GM12878 (cell line): Measurements from ENCODE around the gene TSPAN11. TPM values are rescaled to one million over a fixed set of nuclear protein-coding genes. Genes with fewer than 3 reads are reported as not detected.

Experiments
- ATAC-seq: fragments of 200-7000 bp; cut with Tn5 transposase; 3 replicates; pipeline ENCODE4 v1.9.1; 2020; ENCODE audit warnings: mild to moderate bottlenecking, moderate library complexity
- BruUV-seq: library from RNA; stranded (reverse); fragments of 400-500 nt; replicated peaks from 2 replicates; lab custom pipeline; 2021; lab: Mats Ljungman, UMichigan
- CTCF ChIA-PET: fragments of 300-600 bp; sonication (Branson Sonifier 250); formaldehyde crosslinking; extraction: SDS; loops from one replicate; lab custom pipeline; 2021; ENCODE audit warnings: inconsistent platforms; lab: Yijun Ruan, JAX
- POLR2A ChIA-PET: fragments of 350-600 bp; formaldehyde crosslinking; extraction: SDS; loops from one replicate; lab custom pipeline; 2021; ENCODE audit warnings: inconsistent platforms; lab: Charles Lee
- RAD21 ChIA-PET: fragments of 300-600 bp; sonication (Branson Sonifier 250); formaldehyde crosslinking; loops from one replicate; lab custom pipeline; 2023; ENCODE audit warnings: antibody characterized with exemption; ENCODE audit not compliant: unreplicated experiment; lab: Charles Lee
- SMC1A ChIA-PET: fragments of 300-600 bp; sonication (Branson Sonifier 250); formaldehyde crosslinking; loops from one replicate; lab custom pipeline; 2023; ENCODE audit not compliant: unreplicated experiment, uncharacterized antibody; lab: Charles Lee
- DNase-seq: peaks from one replicate; pipeline ENCODE4 v3.0.0-alpha.2; 2011; ENCODE audit warnings: low read depth, low spot score
- FAIRE-seq: peaks from 3 replicates; lab custom pipeline; 2011; peaks lifted over from hg19 to GRCh38; lab: Jason Lieb, UNC
- H2AFZ ChIP-seq: 2 replicates; pipeline ENCODE4 v1.6.0; 2011; ENCODE audit warnings: low read depth, low read length, control low read depth; ENCODE audit not compliant: control insufficient read depth
- H3K27ac ChIP-seq: 2 replicates; pipeline ENCODE4 v1.5.1; 2011; ENCODE audit warnings: control low read depth; ENCODE audit not compliant: control insufficient read depth, insufficient read depth
- H3K27me3 ChIP-seq, 2 experiments: replicated peaks in 1 of 2; 2 replicates each; pipeline versions ENCODE4 v1.6.0 to v1.6.1; 2011; ENCODE audit warnings: low read length in 1 of 2; ENCODE audit not compliant: control insufficient read depth in 2 of 2, insufficient read depth in 2 of 2
- H3K36me3 ChIP-seq, 2 experiments: 2 replicates each; pipeline ENCODE4 v1.5.1; 2011; ENCODE audit warnings: low read length in 1 of 2; ENCODE audit not compliant: control insufficient read depth in 2 of 2, insufficient read depth in 2 of 2
- H3K4me1 ChIP-seq: 2 replicates; pipeline ENCODE4 v1.6.1; 2011; ENCODE audit warnings: mild to moderate bottlenecking, low read length, moderate library complexity, mixed read lengths; ENCODE audit not compliant: control insufficient read depth, insufficient read depth
- H3K4me2 ChIP-seq: 2 replicates; pipeline ENCODE4 v1.6.0; 2011; ENCODE audit warnings: control low read depth; ENCODE audit not compliant: control insufficient read depth, insufficient read depth
- H3K4me3 ChIP-seq: fragments of 200-600 bp; sonication (generic); 2 replicates; pipeline ENCODE4 v1.5.1; 2016
- H3K79me2 ChIP-seq: 2 replicates; pipeline ENCODE4 v1.6.0; 2011; ENCODE audit warnings: low read length; ENCODE audit not compliant: control insufficient read depth, insufficient read depth
- H3K9ac ChIP-seq: 2 replicates; pipeline ENCODE4 v1.8.0; 2011; ENCODE audit warnings: low read length, control low read depth, mixed read lengths; ENCODE audit not compliant: control insufficient read depth, insufficient read depth
- H3K9me3 ChIP-seq: replicated peaks from 3 replicates; pipeline ENCODE4 v1.5.1; 2011; ENCODE audit warnings: mild to moderate bottlenecking, low read length; ENCODE audit not compliant: control insufficient read depth, insufficient read depth
- H4K20me1 ChIP-seq: 2 replicates; pipeline ENCODE4 v1.6.0; 2011; ENCODE audit not compliant: control insufficient read depth, insufficient read depth
- CEBPB ChIP-seq, 2 experiments: fragments of 150-350 bp in 1 of 2; IDR thresholded peaks; 2 replicates each; pipeline ENCODE4 v1.6.1; 2012 to 2014; ENCODE audit warnings: low read depth in 2 of 2, low read length in 2 of 2, borderline replicate concordance in 1 of 2, inconsistent platforms in 1 of 2
- CREB1 ChIP-seq: IDR thresholded peaks from 2 replicates; pipeline ENCODE4 v1.6.1; 2012; ENCODE audit warnings: low read depth, mild to moderate bottlenecking, inconsistent platforms
- HSF1 ChIP-seq: fragments of 150-350 bp; IDR thresholded peaks from 2 replicates; pipeline ENCODE4 v1.6.1; 2014; ENCODE audit warnings: mild to moderate bottlenecking, low read depth, low read length
- IRF4 ChIP-seq: IDR thresholded peaks from 2 replicates; pipeline ENCODE4 v1.6.1; 2011; ENCODE audit warnings: low read depth, low read length
- MYC ChIP-seq: IDR thresholded peaks from 2 replicates; pipeline ENCODE4 v1.6.1; 2011; ENCODE audit warnings: mild to moderate bottlenecking, low read length, moderate library complexity, inconsistent platforms; ENCODE audit not compliant: insufficient read depth, insufficient replicate concordance, insufficient read length, severe bottlenecking
- NFIC ChIP-seq: IDR thresholded peaks from 2 replicates; pipeline ENCODE4 v1.6.1; 2012; ENCODE audit warnings: low read depth, mild to moderate bottlenecking, inconsistent platforms, low read length, moderate library complexity
- NFYA ChIP-seq: IDR thresholded peaks from 2 replicates; pipeline ENCODE4 v1.6.1; 2011; ENCODE audit warnings: low read depth, mild to moderate bottlenecking, low read length, improper control_type of control experiment, borderline replicate concordance
- PKNOX1 ChIP-seq: fragments of 450-650 bp; IDR thresholded peaks from 2 replicates; pipeline ENCODE4 v1.6.1; 2016; ENCODE audit warnings: mild to moderate bottlenecking
- POLR2A ChIP-seq: IDR thresholded peaks from 2 replicates; pipeline ENCODE4 v1.6.1; 2011; ENCODE audit warnings: low read depth, mild to moderate bottlenecking, low read length
- RCOR1 ChIP-seq: conservative IDR thresholded peaks from 2 replicates; pipeline ENCODE4 v1.6.1; 2012; ENCODE audit warnings: low read depth, low read length, improper control_type of control experiment
- SIN3A ChIP-seq: IDR thresholded peaks from 2 replicates; pipeline ENCODE4 v1.6.1; 2012; ENCODE audit warnings: low read depth, low read length, improper control_type of control experiment
- SMC3 ChIP-seq: IDR thresholded peaks from 2 replicates; pipeline ENCODE4 v1.6.1; 2011; ENCODE audit warnings: low read length, improper control_type of control experiment, borderline replicate concordance
- TAF1 ChIP-seq: IDR thresholded peaks from 2 replicates; pipeline ENCODE4 v1.6.1; 2011; ENCODE audit warnings: mild to moderate bottlenecking, low read depth, low read length, borderline replicate concordance
- TCF12 ChIP-seq: IDR thresholded peaks from 2 replicates; pipeline ENCODE4 v1.6.1; 2011; ENCODE audit warnings: low read depth, mild to moderate bottlenecking, low read length
- YBX1 ChIP-seq: fragments of 450-650 bp; IDR thresholded peaks from 2 replicates; pipeline ENCODE4 v1.6.1; 2016; ENCODE audit warnings: antibody characterized with exemption
- ZNF384 ChIP-seq: IDR thresholded peaks from 2 replicates; pipeline ENCODE4 v1.6.1; 2012; ENCODE audit warnings: low read depth, mild to moderate bottlenecking, low read length, improper control_type of control experiment, borderline replicate concordance
- WGBS: methylation state at CpG from one replicate; pipeline ENCODE4 v1.1.6; 2016; ENCODE audit warnings: low lambda C conversion rate; ENCODE audit not compliant: insufficient replicate concordance, insufficient coverage; ENCODE audit errors: missing lambda C conversion rate; 5-methylcytosine and 5-hydroxymethylcytosine counted together
- in situ Hi-C: fragments of 300-500 bp; cut with MboI; formaldehyde crosslinking; loops from 9 replicates; pipeline ENCODE4 v1.14.3; 2018; ENCODE audit warnings: mixed read lengths
- intact Hi-C: fragments of 100-400 bp; cut with micrococcal nuclease; formaldehyde crosslinking; loops from one replicate; pipeline ENCODE4 v1.14.2; 2022; ENCODE audit not compliant: unreplicated experiment
- polyA plus RNA-seq, 11 experiments: library from polyadenylated mRNA; depleted of rRNA in 4 of 11; unstranded in 6 of 11; stranded (reverse) in 5 of 11; fragments of >200 nt; fragmentation: Nextera tagmentation in 4 of 11; fragmentation: Illumina TruSeq in 1 of 11; extraction: Ambion mirVana in 4 of 11; extraction: Trizol in 1 of 11; gene quantifications; 1 replicate in 1 of 11; 2 replicates in 10 of 11; pipeline versions ENCODE4 v1.2.1 to v1.2.3, GENCODE V29; 2011 to 2016; ENCODE audit warnings: inconsistent platforms in 2 of 11, missing spikeins in 2 of 11, low read depth in 1 of 11
- total RNA-seq, 4 experiments: library from RNA; depleted of rRNA in 3 of 4; stranded (reverse); fragments of >200 nt in 3 of 4; fragmentation: Illumina TruSeq in 1 of 4; extraction: Trizol in 1 of 4; gene quantifications; 2 replicates each; pipeline versions ENCODE4 v1.2.1 to v1.2.3, GENCODE V29; 2013 to 2021
- TF ChIP-seq, protein P1 (sequence below): fragments of 450-650 bp; IDR thresholded peaks from 2 replicates; pipeline ENCODE4 v1.6.1; 2014; ENCODE audit warnings: mild to moderate bottlenecking
- TF ChIP-seq, protein P2 (sequence below): IDR thresholded peaks from 2 replicates; pipeline ENCODE4 v1.6.1; 2012; ENCODE audit warnings: mild to moderate bottlenecking, low read depth, low read length

TSPAN11 gene
- total and polyA plus RNA-seq, 10 of the 15 experiments (the other 5 are each of a cell fraction or from before 2014, with no cell fraction given): under 0.01 to 0.27 (median 0.04) TPM; not detected in 6

DNA sequence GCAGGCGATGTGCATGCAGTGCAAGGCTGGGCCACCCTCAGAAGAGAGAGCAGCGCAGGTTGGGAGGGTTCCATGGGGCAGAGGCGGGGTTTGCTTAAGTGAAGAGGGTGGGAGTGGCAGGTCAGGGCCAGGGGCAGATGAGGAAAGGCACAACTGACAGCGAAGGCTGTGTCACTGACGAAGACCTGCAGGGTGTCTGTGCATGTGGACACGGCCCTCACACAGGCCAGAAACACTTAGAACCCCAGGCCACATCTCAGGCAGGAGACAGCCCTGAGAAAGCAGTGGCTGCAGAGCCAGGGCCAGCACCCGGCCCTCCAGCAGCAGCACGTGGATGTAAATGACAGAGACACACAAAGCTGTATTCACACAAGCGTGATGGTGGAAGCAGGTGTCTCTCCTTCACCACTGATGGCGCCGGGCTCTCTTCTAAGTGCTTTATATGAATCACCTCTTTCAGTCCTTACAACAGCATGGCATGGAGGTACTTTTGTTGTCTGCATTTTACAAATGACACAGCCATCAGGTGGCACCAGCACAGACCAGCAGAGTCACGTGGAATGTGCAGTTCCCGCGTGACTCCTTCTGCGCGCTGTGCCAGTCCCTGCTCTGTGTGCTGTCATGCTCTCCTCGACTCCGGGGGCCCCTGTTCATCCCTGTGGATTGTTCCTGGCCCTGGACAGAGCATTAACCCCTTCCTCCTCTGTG lies 54.6 kb downstream of the TSPAN11 start:
- FAIRE-seq: no peak

More for the DNA sequence above, 54.6 kb downstream of the TSPAN11 start:
- H3K4me1 ChIP-seq: no peaks in the 10 kb centered on the region
- no peak for TF ChIP-seq YBX1
- no peak for TF ChIP-seq CEBPB (IDR thresholded peaks at IDR 0.05; ENCODE audit: borderline replicate concordance in 1 of 2, low read depth in 2 of 2, low read length in 2 of 2)
- no peak for TF ChIP-seq PKNOX1
- no peak for TF ChIP-seq HSF1
- TF ChIP-seq CREB1: no peak
- TF ChIP-seq POLR2A: no peak
- TF ChIP-seq NFIC: no peak
- TF ChIP-seq, protein P1, sequence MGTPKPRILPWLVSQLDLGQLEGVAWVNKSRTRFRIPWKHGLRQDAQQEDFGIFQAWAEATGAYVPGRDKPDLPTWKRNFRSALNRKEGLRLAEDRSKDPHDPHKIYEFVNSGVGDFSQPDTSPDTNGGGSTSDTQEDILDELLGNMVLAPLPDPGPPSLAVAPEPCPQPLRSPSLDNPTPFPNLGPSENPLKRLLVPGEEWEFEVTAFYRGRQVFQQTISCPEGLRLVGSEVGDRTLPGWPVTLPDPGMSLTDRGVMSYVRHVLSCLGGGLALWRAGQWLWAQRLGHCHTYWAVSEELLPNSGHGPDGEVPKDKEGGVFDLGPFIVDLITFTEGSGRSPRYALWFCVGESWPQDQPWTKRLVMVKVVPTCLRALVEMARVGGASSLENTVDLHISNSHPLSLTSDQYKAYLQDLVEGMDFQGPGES: no peak
- no peak for TF ChIP-seq TCF12
- no peak for TF ChIP-seq RCOR1
- TF ChIP-seq, protein P2, sequence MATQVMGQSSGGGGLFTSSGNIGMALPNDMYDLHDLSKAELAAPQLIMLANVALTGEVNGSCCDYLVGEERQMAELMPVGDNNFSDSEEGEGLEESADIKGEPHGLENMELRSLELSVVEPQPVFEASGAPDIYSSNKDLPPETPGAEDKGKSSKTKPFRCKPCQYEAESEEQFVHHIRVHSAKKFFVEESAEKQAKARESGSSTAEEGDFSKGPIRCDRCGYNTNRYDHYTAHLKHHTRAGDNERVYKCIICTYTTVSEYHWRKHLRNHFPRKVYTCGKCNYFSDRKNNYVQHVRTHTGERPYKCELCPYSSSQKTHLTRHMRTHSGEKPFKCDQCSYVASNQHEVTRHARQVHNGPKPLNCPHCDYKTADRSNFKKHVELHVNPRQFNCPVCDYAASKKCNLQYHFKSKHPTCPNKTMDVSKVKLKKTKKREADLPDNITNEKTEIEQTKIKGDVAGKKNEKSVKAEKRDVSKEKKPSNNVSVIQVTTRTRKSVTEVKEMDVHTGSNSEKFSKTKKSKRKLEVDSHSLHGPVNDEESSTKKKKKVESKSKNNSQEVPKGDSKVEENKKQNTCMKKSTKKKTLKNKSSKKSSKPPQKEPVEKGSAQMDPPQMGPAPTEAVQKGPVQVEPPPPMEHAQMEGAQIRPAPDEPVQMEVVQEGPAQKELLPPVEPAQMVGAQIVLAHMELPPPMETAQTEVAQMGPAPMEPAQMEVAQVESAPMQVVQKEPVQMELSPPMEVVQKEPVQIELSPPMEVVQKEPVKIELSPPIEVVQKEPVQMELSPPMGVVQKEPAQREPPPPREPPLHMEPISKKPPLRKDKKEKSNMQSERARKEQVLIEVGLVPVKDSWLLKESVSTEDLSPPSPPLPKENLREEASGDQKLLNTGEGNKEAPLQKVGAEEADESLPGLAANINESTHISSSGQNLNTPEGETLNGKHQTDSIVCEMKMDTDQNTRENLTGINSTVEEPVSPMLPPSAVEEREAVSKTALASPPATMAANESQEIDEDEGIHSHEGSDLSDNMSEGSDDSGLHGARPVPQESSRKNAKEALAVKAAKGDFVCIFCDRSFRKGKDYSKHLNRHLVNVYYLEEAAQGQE: no peak
- no peak for TF ChIP-seq NFYA
- no peak for TF ChIP-seq SIN3A
- no peak for TF ChIP-seq TAF1
- no peak for TF ChIP-seq SMC3
- no peak for TF ChIP-seq IRF4
- no peak for TF ChIP-seq ZNF384
- no peak for TF ChIP-seq MYC
- RAD21 ChIA-PET: no interaction called here
- POLR2A ChIA-PET: interaction anchor here (0.5 kb wide), 1 partner anchor 31 kb away, joined by 3 read pairs; no protein-coding TSS in a partner anchor
- H3K27ac ChIP-seq: no peak overlapping the region
- ATAC-seq (no peak), DNase-seq (no peak)
- CTCF ChIA-PET: interaction anchor here (0.7 to 1.7 kb wide), 3 partner anchors 9 to 134 kb away, joined by 3 to 5 read pairs (median 4); no protein-coding TSS in a partner anchor
- no peaks in the 10 kb centered on the region for H4K20me1 ChIP-seq
- H3K9me3 ChIP-seq: no peaks in the 10 kb centered on the region
- WGBS: 43% methylated on average over 18 of the region's 18 CpGs
- no peak overlapping the region for H3K4me3 ChIP-seq
- H3K36me3 ChIP-seq: no peaks in the 10 kb centered on the region
- H3K27me3 ChIP-seq: no peaks in the 10 kb centered on the region
- no TSS peak for BruUV-seq
- SMC1A ChIA-PET: no interaction called here
- H3K4me2 ChIP-seq: no peak overlapping the region
- no peaks in the 10 kb centered on the region for H3K79me2 ChIP-seq
- no peak overlapping the region for H2AFZ ChIP-seq
- in situ Hi-C loops: no loop called here
- no peak overlapping the region for H3K9ac ChIP-seq
- intact Hi-C loops: no loop called here
